HepG2 (cell line): ENCODE measurements around the gene NOTO. TPM values are rescaled to one million over a fixed set of nuclear protein-coding genes. Genes with fewer than 3 reads are reported as not detected.

Source experiments
- BATF2 ChIP-seq: sonication (generic); formaldehyde crosslinking; IDR thresholded peaks from 2 replicates; pipeline ENCODE4 v1.8.0; 2022; ENCODE audit warnings: mild to moderate bottlenecking, missing genetic modification reagents, moderate library complexity
- MTA3 ChIP-seq: sonication (generic); formaldehyde crosslinking; IDR thresholded peaks from 2 replicates; pipeline ENCODE4 v1.4.0; 2020; ENCODE audit warnings: missing genetic modification reagents
- MXD1 ChIP-seq: sonication (generic); formaldehyde crosslinking; IDR thresholded peaks from 2 replicates; pipeline ENCODE4 v1.4.0; 2020; ENCODE audit warnings: mild to moderate bottlenecking, missing genetic modification reagents
- MXD4 ChIP-seq: IDR thresholded peaks from 2 replicates; pipeline ENCODE4 v1.6.1; 2016; ENCODE audit warnings: mild to moderate bottlenecking, missing biosample characterization, missing genetic modification reagents
- NBN ChIP-seq: fragments of 450-650 bp; conservative IDR thresholded peaks from 2 replicates; pipeline ENCODE4 v1.6.1; 2017
- REXO4 ChIP-seq: sonication (generic); formaldehyde crosslinking; IDR thresholded peaks from 2 replicates; pipeline ENCODE4 v1.8.0; 2022; ENCODE audit warnings: missing genetic modification reagents, mild to moderate bottlenecking, borderline replicate concordance
- RXRA ChIP-seq: sonication (generic); formaldehyde crosslinking; IDR thresholded peaks from 2 replicates; pipeline ENCODE4 v1.5.1; 2020; ENCODE audit warnings: missing genetic modification reagents
- SALL2 ChIP-seq: sonication (generic); formaldehyde crosslinking; IDR thresholded peaks from 2 replicates; pipeline ENCODE4 v1.8.1; 2023; ENCODE audit warnings: mild to moderate bottlenecking, missing genetic modification reagents, inconsistent platforms
- SOX6 ChIP-seq, 2 experiments: fragments of 450-650 bp in 1 of 2; sonication (generic) in 1 of 2; formaldehyde crosslinking in 1 of 2; IDR thresholded peaks; 2 replicates each; pipeline versions ENCODE4 v1.4.0 to v1.6.1; 2017 to 2020; ENCODE audit warnings: antibody characterized with exemption in 1 of 2, mild to moderate bottlenecking in 1 of 2, missing genetic modification reagents in 1 of 2
- WIZ ChIP-seq: sonication (generic); formaldehyde crosslinking; IDR thresholded peaks from 2 replicates; pipeline ENCODE4 v1.5.1; 2020; ENCODE audit warnings: mild to moderate bottlenecking, missing genetic modification reagents
- ZBTB20 ChIP-seq: sonication (generic); formaldehyde crosslinking; IDR thresholded peaks from 2 replicates; pipeline ENCODE4 v1.8.1; 2023; ENCODE audit warnings: missing genetic modification reagents, low read depth, mild to moderate bottlenecking, borderline replicate concordance
- ZMYM2 ChIP-seq: sonication (generic); formaldehyde crosslinking; IDR thresholded peaks from 2 replicates; pipeline ENCODE4 v1.8.0; 2022; ENCODE audit warnings: mild to moderate bottlenecking, missing genetic modification reagents
- ZNF619 ChIP-seq: sonication (generic); formaldehyde crosslinking; IDR thresholded peaks from 2 replicates; pipeline ENCODE4 v1.4.0; 2020; ENCODE audit warnings: mild to moderate bottlenecking, missing genetic modification reagents
- ZNF670 ChIP-seq: sonication (generic); formaldehyde crosslinking; IDR thresholded peaks from 2 replicates; pipeline ENCODE4 v1.8.0; 2022; ENCODE audit warnings: mild to moderate bottlenecking, missing genetic modification reagents, borderline replicate concordance
- ZNF749 ChIP-seq: sonication (generic); formaldehyde crosslinking; IDR thresholded peaks from 2 replicates; pipeline ENCODE4 v1.8.0; 2022; ENCODE audit warnings: mild to moderate bottlenecking, missing genetic modification reagents, moderate library complexity, borderline replicate concordance
- polyA plus RNA-seq, 8 experiments: library from polyadenylated mRNA; depleted of rRNA in 3 of 8; stranded (reverse) in 7 of 8; unstranded in 1 of 8; fragments of >200 nt; fragmentation: Illumina TruSeq in 4 of 8; extraction: Trizol in 4 of 8; gene quantifications; 2 replicates each; pipeline versions ENCODE4 v1.2.1 to v1.2.3, GENCODE V29; 2011 to 2016; ENCODE audit warnings: low read depth in 4 of 8, missing spikeins in 1 of 8, mixed read lengths in 1 of 8; ENCODE audit not compliant: insufficient read depth in 1 of 8
- total RNA-seq, 5 experiments: library from RNA; depleted of rRNA; stranded (reverse); fragments of >200 nt; fragmentation: Illumina TruSeq; extraction: Trizol; gene quantifications; 2 replicates each; pipeline ENCODE4 v1.2.3, GENCODE V29; 2016; ENCODE audit warnings: low read depth in 1 of 5
- TF ChIP-seq, protein P1 (sequence below): sonication (generic); formaldehyde crosslinking; conservative IDR thresholded peaks from 2 replicates; pipeline ENCODE4 v1.4.0; 2020; ENCODE audit warnings: missing genetic modification reagents
- TF ChIP-seq, protein P2 (sequence below): sonication (generic); formaldehyde crosslinking; conservative IDR thresholded peaks from 2 replicates; pipeline ENCODE4 v1.4.0; 2020; ENCODE audit warnings: missing genetic modification reagents

Gene NOTO
- total and polyA plus RNA-seq, 2 of the 13 experiments (the other 11 are each of a cell fraction or from before 2014, with no cell fraction given): not detected

DNA sequence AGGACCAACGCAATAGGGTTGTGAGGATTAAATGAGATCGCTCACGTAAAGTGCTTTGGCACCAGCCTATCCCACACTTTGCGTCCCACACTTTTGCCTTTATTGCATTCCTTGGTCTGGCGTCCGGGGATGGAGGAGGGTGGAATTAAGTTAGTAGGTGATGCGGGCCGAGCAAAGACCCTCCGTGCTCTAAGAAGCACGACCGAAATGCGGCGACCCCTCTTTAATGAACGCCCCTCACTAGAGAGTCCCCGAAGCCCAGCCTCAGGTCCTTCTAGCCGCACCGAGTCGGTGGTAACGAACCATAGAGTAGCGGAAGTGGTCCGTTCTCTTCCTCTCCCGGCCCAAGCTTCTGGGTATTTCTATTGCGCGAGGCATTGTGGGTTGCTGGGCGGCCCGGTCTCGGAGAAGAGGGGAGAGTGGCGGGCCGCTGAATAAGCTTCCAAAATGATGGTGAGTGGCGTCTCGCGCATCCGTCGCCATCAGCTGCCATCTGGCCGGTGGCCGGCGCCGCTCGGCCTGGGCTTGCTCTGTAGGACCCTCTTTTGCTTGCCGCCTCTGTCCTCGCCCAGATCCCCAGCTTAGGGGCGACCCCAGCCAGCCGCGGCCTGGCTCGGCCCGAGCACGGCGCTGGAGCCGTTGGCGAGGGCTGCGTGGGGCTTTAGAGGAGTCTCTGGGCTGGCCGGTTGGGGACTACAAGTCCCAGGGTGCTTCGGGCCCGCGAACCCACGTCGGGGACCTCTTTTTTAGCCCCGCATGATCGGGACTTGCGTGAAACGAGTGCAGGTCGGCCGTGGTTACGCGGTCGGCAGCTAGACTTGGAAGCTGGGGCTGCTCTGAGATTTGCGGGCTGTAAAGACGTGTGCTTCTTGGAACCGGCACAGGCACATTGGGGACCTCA is 31.8 kb downstream of the NOTO start, which contains the start of gene CCT7 (continued):
- TF ChIP-seq RXRA (CRISPR knock-in tag) (peak; percentile 73; the same call in 1 of the 2 replicates), REXO4 (no peak), SALL2 (CRISPR knock-in tag) (peak; percentile 88; the same call in 1 of the 2 replicates), ZNF619 (CRISPR knock-in tag) (0 out of 2 replicates have a peak, but pooled peaks have one; percentile 83), ZMYM2 (CRISPR knock-in tag) (peak; percentile 12; the same call in 1 of the 2 replicates), WIZ (CRISPR knock-in tag) (peak; percentile 6), MXD4 (peak; percentile 89; the same call in 1 of the 2 replicates), SOX6 (IDR thresholded peaks at IDR 0.05) (no peak), SOX6 (CRISPR knock-in tag; IDR thresholded peaks at IDR 0.05) (peak; percentile 67), ZNF749 (CRISPR knock-in tag) (no peak), NBN (no peak), ZBTB20 (peak; percentile 92; the same call in 1 of the 2 replicates), MTA3 (no peak), ZNF670 (CRISPR knock-in tag) (no peak; the same call in none of the 2 replicates), MXD1 (CRISPR knock-in tag) (peak; percentile 90), BATF2 (CRISPR knock-in tag) (peak; percentile 68; the same call in 1 of the 2 replicates)
- TF ChIP-seq, protein P1, sequence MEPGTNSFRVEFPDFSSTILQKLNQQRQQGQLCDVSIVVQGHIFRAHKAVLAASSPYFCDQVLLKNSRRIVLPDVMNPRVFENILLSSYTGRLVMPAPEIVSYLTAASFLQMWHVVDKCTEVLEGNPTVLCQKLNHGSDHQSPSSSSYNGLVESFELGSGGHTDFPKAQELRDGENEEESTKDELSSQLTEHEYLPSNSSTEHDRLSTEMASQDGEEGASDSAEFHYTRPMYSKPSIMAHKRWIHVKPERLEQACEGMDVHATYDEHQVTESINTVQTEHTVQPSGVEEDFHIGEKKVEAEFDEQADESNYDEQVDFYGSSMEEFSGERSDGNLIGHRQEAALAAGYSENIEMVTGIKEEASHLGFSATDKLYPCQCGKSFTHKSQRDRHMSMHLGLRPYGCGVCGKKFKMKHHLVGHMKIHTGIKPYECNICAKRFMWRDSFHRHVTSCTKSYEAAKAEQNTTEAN (CRISPR knock-in tag): peak; percentile 88
- TF ChIP-seq, protein P2, sequence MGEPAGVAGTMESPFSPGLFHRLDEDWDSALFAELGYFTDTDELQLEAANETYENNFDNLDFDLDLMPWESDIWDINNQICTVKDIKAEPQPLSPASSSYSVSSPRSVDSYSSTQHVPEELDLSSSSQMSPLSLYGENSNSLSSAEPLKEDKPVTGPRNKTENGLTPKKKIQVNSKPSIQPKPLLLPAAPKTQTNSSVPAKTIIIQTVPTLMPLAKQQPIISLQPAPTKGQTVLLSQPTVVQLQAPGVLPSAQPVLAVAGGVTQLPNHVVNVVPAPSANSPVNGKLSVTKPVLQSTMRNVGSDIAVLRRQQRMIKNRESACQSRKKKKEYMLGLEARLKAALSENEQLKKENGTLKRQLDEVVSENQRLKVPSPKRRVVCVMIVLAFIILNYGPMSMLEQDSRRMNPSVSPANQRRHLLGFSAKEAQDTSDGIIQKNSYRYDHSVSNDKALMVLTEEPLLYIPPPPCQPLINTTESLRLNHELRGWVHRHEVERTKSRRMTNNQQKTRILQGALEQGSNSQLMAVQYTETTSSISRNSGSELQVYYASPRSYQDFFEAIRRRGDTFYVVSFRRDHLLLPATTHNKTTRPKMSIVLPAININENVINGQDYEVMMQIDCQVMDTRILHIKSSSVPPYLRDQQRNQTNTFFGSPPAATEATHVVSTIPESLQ: no peak
